Activated CD4-positive, alpha-beta T cell treated with anti-CD3 and anti-CD28 coated beads, Interleukin-2, Interleukin-6, amounts not matched to agents 100 ng/mL and 50 ng/mL, durations not matched to agents 16 hours and 8 hours (primary cell): Measurements from ENCODE around the gene CAPRIN2.

Experiments used
- DNase-seq: peaks from one replicate; pipeline ENCODE4 v3.0.0-alpha.2; 2020

The CAPRIN2 gene

DNA sequence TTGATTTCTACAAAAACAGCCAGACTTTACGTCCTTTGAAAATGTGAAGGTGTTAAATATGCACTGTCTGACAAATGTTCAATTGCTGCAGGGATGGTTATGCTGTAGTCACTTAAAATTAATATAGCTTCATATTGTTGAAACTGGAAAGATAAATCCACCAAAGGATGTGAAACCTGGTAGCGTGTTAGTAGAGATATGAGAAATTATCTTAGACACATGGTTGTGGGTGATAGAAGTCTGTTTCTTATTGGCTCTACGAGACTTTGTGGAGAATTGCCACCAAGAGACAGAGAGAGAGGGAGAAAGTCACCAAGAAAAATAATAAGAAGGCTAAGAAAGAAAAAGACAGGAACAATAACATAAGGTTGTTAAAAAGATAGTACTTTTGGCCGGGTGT, 2.6 kb upstream of the CAPRIN2 start:
- peak; percentile 15 for DNase-seq

- no peak for DNase-seq
These were observed 1.3 kb upstream of the CAPRIN2 start for GRCh38 chr12:30756074-30756473.

DNA sequence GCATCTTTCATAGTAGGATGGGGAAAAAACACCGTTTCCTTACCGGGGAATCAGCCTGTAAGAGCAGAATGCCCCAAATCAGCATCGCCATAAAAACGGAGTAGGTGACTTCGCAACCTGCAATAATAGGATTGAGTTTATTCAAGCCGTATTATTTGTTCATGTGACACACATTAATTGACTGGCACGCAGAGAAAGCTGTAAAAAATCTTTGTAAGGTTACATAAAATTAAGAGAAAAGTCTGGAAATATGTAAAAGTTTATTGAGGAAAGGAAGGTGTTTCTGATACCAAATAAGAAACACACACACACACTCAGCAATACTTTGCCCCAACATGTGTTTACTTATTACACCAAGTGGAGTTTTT, 628 bp upstream of the CAPRIN2 start:
- DNase-seq = no peak

DNA sequence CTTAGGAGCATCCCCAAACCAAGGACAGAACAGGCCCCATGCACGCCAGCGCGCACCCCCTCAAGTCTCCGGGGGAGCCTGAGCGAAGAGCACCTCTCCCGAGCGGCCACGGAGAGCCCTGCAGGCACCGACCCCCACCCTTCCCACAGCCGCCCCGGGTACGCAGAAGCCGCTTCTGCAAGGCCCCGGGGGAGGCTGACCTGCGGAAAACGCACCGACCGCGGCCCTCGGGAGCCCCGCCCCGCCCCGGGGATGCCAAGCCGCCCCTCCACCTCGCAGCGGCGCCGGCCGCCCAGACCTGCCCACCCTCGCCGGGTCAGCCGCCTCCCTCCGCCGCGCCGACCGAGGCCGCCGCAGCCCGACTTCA, 385 bp downstream of the CAPRIN2 start:
- DNase-seq = no peak

- DNase-seq = no peak
These were observed 884 bp downstream of the CAPRIN2 start for GRCh38 chr12:30753751-30754382.

DNA sequence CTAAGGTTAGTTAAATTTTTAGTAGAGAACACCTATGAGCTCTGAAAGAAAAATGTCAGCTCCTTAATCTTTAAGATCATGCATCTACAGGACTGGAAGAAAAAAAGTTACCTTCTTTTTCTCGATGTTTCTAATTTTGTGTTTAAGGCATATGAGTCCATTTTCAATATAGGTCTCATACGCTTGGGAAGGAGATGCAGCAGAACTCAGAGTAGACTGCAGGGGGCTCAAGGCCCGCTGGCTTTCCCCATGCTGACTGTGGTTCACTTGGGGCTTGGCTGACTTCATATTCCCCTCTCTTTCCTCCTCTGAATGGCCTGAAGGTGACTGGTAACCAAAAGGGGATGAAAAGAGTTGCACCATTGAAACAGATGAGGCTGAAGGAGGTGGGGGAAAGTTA, 1.5 kb downstream of the CAPRIN2 start:
- DNase-seq = peak; percentile 28

GRCh38 chr12:30752255-30752654, 2.5 kb downstream of the CAPRIN2 start:
- DNase-seq = no peak

DNA sequence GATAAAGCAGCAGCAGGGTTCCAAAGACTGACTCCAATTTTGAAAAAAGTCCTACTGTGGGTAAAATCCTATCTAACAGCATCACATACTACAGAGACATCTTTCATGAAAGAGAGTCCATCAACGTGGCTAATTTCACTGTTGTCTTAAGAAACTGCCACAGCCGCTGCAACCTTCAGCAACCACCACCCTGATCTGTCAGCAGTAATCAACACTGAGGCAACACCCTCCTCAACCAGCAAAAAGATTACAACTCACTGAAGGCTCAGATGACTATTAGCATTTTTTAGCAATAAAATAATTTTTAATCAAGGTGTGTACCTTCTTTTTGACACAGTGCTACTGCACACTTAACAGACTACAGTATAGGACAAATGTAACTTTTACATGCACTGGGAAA, 6.6 kb downstream of the CAPRIN2 start:
- DNase-seq = no peak

DNA sequence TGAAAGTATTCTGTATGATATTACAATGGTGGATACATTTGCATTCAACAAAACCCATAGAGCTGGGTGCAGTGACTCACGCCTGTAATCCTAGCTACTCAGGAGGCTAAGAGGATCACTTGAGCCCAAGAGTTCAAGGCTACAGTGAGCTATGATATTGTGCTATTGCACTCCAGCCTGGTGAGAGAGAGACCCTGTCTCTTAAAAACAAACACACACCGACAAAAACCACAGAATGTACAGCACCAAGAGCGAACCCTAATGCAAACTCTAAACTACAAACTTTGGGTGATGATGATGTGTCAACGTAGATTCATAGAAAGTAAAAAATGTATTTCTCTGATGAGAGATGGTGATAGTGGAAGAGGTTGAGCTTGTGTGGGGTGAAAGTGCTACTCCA, 8.6 kb downstream of the CAPRIN2 start:
- no peak for DNase-seq

- no peak for DNase-seq
These were observed 10.4 kb downstream of the CAPRIN2 start for GRCh38 chr12:30744321-30744720.

- no peak for DNase-seq
These were observed 14.5 kb downstream of the CAPRIN2 start for GRCh38 chr12:30740274-30740673.

DNA sequence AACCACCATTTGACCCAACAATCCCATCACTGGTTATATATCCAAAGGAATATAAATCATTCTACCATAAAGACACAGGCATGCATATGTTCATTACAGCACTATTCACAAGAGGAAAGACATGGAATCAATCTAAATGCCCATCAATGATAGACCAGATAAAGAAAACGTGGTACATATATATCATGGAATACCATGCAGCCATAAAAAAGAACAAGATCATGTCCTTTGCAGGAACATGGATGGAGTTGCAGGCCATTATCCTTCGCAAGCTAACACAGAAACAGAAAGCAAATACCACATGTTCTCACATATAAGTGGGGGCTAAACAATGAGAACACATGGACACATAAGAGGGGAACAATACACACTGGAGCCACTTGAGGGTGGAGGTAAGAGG, 15.7 kb downstream of the CAPRIN2 start:
- DNase-seq = no peak

GRCh38 chr12:30732954-30733637, 21.7 kb downstream of the CAPRIN2 start:
- no peak for DNase-seq

- no peak for DNase-seq
These were observed 24.7 kb downstream of the CAPRIN2 start for GRCh38 chr12:30730011-30730410.

DNA sequence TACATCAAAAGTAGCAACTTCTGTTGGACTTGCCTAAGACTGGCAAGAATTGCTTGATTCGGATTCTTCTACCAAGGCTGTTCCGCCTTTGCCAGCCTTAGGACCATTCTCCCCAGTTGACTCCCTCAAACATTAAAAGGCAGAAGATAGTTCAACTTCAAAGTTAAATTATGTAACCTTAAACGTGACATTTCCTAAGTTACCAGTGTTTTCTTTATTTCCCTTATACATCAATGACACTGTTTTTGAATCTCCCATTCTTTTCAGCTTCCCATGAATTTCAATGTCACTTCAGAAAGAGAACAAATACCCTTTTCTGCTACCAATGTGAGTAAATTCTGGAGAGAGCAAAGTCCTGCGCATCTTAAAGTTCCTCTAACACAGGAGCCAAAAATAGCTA, 25.2 kb downstream of the CAPRIN2 start:
- no peak for DNase-seq

GRCh38 chr12:30726647-30727046, 28.1 kb downstream of the CAPRIN2 start:
- DNase-seq = no peak

- peak; percentile 3 for DNase-seq
These were observed 29.0 kb downstream of the CAPRIN2 start for GRCh38 chr12:30725739-30726138.

DNA sequence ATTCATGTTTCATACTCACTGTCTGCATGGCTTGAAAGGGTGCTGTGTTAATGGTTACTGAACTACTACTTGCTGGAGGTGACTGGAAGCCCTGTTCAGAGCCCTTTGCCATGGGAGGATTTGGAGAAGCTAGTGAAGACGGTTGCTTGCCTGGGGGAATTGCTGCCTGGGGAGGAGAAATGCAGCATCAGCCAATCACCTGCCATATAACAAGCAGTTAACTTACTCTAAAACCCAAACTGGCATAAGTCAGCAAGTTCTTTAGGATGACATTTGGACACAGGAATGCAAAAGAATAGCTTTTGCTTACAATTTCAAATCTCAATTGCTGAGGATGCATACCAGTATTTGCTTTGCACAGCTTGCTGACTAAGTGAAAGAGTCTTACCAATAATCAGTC, 35.7 kb downstream of the CAPRIN2 start:
- no peak for DNase-seq

GRCh38 chr12:30707613-30708342, 47.0 kb downstream of the CAPRIN2 start:
- DNase-seq = no peak

DNA sequence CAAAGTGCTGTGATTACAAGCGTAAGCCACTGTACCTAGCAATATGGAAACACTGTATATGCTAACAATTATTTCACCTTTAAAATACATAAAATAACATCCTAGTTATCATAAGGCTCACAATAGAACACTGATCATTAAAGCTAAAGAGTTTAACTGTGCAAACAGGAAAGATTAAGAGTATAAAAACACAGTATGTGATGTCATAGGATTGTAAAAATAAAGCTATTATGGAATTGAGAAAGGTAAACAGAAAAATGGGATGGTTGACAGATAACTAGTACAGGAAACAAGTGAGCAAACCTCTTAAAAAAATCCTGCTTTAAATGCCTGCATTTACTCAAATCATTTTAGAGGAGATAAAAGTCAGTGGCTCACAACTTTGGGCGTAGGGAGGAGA, 48.3 kb downstream of the CAPRIN2 start:
- no peak for DNase-seq

DNA sequence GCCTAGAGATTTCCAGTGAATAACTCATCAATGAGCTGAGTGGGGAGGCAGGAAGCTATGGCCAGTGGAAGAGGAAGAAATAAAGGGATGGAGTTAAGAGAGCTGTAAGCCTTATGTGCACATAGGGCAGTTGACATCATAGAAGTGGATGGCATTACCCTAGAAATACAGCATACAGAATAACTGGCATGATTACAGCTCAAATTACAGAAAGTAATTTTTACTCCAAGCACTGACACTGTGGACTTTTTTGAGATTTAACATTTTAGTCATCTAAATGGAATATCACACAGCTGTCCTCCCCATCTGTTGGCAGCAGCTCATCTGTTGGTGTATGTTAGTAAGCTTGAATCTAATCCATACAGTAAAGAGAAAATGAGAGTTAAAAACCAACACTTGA, 53.7 kb downstream of the CAPRIN2 start:
- DNase-seq = no peak

GRCh38 chr12:30700216-30700900, 54.4 kb downstream of the CAPRIN2 start:
- DNase-seq = no peak

DNA sequence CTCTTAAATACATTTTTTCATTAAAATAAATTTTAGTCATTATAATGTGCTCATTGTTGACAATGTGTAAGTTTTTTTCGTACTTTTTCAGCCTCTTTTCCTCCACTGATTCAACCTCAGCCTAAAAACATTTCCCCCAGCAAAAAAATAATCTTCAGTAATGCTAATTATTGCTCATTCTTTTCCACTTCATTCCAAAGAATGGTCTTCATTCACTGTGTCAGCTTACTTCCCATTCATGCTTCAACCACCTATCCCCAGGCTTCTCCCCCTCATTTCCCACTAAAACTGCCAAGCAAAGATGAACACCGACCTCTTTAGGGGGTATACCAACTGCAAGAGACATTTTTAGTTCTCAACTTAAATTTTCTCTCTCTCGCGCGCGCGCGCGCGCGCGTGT, 56.4 kb downstream of the CAPRIN2 start:
- DNase-seq = no peak

GRCh38 chr12:30696943-30697342, 57.8 kb downstream of the CAPRIN2 start:
- DNase-seq = no peak
